ENCODE data around the gene OR5K2.

DNA sequence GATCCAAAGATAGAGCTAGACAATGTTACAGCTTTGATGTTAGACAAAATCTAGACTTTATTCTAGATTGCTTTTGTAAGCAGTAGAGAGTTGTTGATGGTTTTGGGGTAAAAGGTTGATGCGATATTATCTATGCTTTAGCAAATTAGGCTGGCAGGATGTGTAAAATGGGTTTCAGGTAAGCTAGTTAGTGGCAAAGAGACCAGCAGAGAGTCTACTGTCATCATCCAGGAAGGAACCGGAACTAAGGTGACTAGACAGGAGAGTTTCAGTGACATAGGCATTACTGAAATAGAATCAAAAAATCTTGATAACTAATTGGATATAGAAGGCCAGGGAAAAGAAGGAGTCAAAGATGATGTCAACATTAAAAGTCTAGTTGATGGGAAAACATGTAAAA lies 11.1 kb downstream of the OR5K2 start:
- TF ChIP-seq CTCF (IDR thresholded peaks at IDR 0.05): no peak
- TF ChIP-seq EZH2 (IDR thresholded peaks at IDR 0.05; ENCODE audit: borderline replicate concordance, insufficient read depth, low read depth, low read length, poor library complexity, severe bottlenecking): no peak

Measured in B cell (primary cell).